Muscle of arm (tissue), 12 donors: ENCODE results near the gene TMED4. TPM values are rescaled to one million over a fixed set of nuclear protein-coding genes. Genes with fewer than 3 reads are reported as not detected.
"Not testable (repeated sequence)": the region's sequence is repeated elsewhere in the genome, so short reads cannot be mapped to it uniquely, and the experiment has no call there.

ENCODE experiments used
- DNase-seq: peaks from one replicate; pipeline ENCODE4 v3.0.0-alpha.2; 2013
- polyA plus RNA-seq, 12 donors: library from polyadenylated mRNA; unstranded; fragments of 120-200 nt; gene quantifications; one replicate each; pipeline ENCODE4 v1.2.1, GENCODE V29; 2013; ENCODE audit not compliant: insufficient read length in 12 of 12

Gene TMED4
- polyA plus RNA-seq, 12 donors, result 68.4 to 465 (median 91.9) TPM

DNA sequence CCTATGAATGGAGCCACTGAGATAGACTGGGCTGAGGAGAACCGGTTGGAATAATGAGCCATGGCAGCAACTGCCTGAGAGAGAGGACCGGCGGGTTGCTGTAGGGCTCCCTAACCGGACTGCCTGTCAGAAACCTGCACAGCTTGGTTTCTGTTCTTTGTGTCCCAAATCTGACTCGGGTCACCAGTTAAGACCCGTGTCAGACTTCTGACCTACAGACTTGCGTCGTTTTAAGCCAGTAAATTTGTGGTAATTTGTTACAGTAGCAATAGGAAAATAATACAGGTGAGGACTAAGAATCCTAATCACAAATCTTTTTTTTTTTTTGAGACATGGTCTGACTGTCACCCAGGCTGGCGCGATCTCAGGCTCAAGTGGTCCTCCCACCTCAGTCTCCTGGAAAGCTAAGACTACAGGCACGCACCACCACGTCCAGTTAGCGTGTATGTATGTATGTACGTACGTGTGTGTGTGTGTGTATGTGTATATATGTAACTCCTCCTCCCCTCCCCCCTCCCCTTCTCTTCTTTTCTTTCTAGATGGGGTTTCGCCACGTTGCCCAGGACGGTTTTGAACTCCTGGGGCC is 7.7 kb downstream of the TMED4 start:
- DNase-seq, result no peak

DNA sequence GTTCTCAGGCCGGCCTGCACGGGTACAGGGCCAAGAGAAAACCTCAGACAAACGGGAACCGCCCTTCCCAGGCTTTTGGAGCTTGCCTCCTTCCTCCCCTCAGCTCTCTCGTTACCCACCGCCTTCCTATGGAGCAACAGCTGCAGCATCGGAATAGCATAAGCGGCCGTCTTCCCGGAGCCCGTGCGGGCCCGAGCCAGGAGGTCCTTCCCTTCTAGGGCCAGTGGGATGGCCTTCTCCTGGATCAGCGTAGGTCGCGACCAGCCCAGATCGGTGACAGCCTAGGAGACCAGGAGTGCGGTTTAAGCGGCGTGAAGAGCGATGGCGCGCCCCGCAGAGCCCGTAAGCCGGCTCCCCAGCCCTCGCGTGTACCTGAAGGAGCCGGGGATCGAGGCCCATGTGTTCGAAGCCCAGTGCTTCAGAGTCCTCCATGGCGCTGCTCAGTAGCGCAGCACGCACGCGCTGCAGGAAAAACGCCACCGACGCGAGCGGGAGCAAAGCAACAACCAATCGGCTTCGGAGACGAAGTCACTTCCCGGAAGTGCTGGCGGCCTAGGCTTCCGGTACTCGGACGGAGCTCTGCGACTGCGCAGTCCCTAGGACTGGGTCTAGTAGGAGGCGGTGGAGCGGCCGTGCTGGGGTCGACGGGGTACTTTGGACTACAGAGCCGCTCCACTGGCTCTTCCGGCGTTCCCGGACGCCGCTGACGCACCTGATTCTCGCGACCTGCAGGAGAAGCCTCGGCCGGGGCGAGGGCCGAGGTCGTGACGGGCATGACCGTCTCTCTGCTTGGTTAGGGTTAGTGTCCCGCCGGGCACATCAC is 8.4 kb downstream of the TMED4 start, which contains the start of gene DDX56:
TSS of gene DDX56 (minus strand) at position 445 of the 823 bp plus-strand sequence. CDS start at position 432, 13 bp downstream.
- DNase-seq, result peak; percentile 96

DNA sequence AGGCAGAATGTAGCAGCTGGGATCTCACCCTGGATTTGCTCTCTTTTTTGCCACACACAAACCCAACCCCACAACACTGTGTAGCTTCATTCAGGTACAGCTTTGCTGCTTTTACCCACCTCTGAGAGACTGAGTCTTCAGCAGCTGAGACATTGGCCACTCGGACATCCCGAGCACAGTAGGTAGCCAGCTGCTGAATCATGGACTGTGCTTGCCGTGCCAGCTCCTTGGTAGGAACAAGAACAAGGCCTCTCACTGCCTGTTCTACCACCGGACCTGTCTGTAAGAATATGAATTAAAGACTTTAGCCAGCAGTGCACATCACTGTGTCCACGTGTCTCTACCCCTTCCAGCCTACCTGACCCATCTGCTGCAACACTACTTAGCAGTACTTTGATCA is 9.3 kb downstream of the TMED4 start:
- DNase-seq, result no peak

DNA sequence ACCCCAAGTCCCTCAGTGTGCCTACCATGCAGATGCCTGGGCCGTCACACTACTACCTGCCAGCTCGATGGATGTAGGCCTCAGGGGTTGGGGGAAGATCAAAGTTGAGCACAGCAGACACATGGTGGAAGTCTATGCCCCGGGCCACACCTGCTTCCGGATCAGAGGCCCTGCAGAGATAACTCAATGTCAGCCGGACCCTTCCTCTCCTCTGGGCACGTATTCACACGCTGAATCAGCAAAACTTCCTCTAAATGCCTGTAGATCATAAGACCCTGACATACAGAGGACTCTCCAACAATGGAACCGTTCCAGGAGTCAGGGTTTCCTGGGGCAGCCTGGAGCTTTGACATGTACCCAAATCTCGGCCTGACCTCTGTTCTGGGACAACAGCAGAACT is 12.1 kb downstream of the TMED4 start:
- DNase-seq, result no peak

DNA sequence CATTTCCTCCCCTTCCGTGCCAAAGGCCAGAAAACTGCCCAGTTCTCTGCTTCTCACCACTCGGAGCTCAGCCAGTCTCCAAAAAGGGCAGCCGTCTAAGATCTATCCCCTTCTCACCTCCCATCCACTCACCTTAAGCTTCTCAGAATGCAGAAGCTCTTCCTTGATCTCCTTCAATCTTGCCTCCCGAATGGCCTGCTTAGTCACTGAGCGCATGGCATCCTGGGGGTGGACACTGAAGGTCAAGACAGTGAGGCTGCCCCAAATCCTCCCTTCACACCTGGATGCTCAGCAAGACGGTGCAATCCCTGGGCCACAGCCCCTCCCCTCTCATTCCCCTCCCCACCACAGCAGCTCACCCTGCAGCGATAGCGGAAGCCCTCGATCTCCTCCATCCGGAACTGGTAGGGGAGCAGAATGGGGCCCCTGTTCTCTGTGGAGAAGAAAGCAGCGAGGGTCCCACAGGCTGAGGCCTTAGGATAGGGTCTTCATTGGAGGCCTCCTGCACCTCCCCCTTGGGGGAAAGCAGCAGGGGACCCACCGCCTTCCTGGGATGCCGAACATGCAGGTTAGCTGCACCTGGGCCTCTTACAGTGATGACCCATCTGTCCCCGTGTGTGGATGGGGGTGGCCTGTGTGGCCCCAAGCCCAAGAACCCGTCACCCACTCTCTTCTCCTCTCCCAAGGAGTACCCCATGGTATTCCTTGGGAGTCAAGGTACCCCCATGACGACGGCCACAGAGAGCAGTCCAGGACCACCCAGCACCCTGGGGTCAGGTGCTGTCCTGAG is 13.1 kb downstream of the TMED4 start:
- DNase-seq, result no peak

DNA sequence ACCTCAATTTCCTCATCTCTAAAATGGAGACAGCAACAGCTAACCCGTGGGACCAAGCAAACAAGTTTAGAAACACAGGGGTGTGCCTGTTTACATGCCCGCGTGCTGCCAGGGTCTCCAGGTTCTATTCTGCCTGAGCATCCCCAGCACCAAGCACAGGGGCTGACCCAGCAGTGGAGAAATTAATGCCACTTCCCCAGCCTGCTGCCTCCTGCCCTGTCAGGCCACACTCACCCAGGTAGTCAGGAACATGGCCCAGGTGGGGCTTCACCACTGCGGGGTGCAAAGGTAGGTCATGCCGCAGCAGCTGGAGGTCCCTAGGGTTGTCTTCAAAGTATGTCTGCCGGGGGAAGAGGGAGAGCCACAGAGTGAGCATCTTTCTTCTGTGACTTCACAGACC is 14.1 kb downstream of the TMED4 start:
- DNase-seq, result no peak

DNA sequence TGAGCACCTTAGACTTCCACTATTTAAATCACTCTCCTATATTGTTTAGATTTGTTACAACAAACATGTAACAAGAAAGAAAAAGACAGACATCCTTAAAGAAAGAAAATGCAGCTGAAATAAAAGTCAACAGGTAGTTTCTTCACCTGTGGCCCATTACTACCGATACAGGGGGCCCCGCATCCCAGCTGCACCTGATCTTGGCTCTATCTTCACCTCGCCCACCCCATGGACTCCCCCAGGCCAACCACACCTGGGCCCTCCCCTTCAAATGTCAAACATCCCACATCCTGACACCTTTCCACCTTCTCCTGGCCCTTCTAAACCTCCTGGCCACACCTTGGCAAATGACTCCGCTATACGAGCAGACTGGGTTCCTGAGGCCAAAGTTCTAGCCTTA is 15.4 kb downstream of the TMED4 start:
- DNase-seq, result no peak

DNA sequence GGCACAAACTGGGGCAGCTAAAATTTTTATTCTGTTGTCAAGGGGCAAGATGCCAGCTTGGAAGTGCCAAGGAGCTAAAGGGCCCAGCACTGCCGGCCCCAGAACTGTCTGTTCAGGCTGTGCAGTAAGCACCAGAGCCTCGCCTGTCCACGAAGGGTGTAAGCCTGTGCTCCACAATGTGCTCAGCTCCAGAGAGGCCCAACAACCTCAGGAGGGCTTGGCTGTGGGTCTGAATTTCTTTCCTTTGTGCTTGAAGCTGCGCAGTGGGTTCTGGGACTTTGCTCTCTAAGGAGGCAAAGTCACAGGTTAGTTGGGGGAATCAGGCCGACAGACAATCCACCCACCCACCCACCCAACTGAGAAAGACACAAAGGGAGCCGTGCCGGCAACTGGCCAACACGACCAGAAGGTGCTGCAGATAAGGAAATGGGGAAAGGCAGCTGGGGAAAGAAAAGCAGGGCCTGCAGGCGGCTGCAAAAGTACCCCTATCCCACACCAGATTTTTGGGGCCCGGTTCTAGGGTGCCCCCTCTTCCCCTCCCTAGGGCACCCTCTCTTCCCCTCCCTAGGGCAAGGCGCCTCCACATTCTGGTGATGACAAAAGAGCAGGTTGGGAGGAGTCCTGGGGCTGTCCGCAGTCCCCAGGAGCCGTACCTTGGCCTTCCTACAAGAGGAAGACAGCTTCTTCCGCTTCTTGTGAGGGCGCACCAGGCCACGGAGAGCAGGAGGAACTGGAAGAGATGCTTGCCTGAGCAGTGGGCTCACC is 16.1 kb downstream of the TMED4 start:
- no peak for DNase-seq

DNA sequence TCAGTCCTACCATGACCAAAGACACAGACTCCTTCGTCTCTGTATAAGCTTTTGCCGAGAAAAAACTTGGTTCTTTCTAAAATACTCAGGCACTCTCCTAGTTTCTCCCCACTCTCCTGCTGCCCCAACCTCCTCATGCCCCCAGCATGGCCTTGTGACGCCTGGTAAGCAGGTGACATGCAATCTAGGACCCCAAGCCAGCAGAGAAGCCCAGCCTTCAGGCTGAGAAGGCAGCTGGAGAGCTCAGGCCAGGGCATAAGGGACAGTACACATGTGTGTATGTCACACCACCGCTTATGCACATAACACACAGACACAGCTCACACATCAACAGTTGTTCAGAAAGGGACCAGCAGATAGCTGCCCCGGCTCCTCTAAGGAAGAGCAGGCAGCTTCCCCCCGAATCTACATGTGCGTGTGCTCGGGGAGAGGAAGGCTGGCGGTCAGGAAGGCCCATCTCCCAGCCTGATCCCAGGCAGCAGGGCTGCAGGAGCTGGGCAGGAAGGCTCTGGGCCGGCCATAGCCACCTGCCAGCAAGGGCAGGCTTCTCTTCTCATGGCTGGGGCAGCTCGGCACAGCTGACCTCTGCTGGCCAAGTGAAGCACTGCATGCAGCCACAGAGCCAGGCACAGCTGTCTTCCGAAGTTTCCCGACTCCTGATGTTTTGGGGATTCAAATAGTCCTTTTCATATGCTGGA is 16.8 kb downstream of the TMED4 start:
- DNase-seq, result no peak

DNA sequence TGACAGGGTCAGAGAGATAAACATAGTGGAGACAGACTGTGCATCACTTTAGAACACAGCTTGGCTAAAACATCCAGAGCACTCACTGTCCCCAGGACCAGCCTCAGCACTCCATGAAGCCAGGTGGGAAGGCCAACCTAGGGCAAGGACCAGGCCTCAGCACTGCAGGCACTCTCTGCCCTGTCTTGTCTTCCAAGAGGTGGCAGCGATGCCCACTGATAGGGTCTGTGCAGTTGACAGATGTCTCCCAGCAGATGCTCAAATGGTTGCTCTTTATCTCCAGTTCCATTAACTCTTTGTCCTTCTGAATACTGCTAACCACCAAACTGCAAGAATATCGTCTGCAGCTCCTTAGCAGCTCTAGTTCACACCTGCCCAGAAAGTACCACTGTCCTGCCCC is 17.4 kb downstream of the TMED4 start:
- no peak for DNase-seq

DNA sequence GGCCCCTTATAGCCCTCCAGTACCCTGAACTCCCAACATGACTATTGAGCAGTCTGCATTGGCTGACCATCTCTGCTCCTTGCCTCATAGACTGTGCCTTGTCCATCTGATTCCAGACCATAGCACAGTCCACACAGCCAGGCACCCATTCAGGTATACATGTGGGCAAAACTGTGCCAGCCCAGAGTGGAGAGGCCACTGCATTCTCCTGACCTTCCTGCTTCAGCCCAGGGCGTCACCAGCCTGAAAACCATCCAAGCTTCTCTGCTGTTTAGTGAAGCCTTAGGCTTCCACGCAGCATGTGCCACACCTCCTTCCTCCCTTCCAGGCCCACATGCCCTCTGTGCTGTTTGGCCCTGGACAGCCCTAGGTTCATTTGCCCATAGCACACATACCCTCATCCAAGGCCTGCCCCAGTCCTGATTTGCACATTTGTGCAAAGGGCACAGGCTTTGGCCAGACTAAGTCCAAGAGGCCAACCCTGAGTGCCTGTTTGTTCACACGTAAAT is 18.8 kb downstream of the TMED4 start:
- DNase-seq, result no peak

DNA sequence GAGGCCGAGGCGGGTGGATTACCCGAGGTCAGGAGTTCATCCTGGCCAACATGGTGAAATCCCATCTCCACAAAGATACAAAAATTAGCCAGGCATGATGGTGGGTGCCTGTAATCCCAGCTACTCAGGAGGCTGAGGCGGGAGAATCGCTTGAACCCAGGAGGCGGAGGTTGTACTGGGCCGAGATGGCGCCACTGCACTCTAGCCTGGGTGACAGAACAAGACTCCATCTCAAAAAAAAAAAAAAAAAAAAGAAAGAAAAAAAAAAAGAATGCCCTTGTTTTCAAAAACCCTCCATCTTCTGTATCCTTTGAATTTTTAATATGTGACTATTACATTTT is 19.4 kb downstream of the TMED4 start:
- DNase-seq, result not testable (repeated sequence)

DNA sequence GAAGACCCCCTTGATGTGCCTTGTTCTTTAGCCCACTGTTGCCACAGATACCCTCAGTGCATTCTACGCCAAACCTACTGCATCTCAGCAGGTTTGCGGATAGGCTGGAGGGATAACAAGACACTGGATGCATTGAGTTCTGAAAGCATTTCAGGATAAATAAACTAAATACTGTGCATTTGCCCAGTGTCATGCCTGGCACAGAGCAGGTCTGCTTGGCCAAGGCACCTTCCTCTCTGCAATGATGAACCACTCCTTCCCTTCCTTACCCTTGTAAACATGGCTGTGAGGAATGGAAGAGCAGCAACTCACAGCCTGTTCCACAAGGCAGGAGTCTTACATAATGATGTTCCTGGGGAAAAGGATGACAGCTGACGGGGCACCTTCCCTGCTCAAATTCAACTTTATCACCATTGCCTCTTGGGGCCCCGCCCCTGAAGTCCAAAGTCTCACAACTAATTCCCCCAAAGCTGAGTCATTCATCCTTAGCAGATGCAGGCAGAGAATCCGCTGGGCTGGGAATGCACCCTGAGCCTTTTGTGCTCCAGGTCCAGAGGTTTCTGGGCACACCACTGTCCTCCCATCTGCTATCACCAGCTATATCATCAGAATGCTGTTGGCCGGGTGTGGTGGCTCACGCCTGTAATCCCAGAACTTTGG is 19.9 kb downstream of the TMED4 start:
- DNase-seq, result no peak

DNA sequence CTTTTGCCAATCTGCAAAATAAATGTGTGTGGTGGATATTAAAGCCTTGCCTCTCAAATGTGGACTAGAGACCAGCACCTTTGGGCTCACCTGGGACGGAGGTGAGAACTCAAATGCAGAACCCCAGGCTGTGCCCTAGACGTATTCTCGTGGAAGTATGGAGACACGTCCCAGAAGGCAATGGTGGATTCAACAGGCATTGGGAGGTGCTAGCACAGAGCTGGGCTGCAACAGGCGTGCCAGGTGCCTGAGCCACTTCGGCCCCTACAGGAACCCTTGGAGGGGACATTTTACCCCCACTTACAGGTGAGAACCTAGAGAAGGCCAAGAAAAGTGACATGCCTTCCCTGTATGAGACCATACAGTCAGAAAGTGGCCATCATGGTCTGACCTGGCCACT is 20.6 kb downstream of the TMED4 start:
- no peak for DNase-seq

DNA sequence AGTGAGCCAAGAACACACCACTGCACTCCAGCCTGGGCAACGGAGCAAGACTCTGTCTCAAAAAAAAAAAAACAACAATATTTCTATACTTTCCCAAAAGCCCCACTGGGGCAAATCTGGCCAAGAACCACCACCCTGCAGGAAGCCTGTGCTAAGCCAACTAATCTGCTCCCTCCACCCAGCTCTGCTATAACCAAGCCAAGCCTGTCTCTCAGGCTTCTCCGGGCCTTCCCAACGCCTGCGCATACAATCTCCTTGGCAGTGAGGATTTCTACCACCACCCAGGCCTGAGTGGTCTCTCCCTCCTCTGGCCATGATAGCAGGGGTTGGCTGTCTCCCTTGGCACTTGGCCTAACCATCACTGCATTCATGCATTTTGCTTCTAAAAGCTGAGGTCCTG is 22.5 kb downstream of the TMED4 start:
- no peak for DNase-seq

DNA sequence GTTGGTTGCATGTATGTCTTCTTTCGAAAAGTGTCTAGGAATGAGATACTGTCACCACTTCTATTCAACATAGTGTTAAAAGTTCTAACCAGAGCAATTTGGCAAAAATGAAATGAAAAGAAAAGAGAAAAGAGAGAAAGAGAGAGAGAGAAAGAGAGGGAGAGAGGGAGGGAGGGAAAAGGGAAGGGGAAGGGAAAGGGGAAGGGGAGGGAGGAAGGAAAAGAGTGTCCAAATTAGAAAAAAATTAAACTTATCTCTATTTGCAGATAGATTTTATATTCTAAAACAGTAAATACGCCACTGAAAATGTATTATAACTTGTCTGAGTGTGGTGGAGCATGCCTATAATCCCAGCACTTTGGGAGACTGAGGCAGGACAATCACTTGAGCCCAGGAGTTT is 24.5 kb downstream of the TMED4 start:
- DNase-seq, result no peak

DNA sequence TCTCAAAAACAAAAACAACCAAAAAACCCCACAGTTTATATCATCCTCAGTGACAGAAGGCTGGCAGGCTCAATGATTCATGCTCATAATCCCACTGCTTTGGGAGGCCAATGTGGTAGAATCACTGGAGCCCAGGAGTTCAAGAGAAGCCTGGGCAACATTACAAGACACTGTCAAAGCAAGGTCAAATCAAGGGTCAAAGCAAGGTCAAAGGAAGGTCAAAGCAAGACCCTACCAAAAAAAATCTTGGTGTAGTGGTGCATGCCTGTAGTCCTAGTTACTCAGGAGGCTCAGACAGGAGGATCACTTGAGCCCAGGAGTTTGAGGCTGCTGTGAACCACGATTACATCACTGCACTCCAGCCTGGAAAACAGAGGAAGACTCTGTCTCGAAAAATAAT is 26.7 kb downstream of the TMED4 start:
- no peak for DNase-seq

DNA sequence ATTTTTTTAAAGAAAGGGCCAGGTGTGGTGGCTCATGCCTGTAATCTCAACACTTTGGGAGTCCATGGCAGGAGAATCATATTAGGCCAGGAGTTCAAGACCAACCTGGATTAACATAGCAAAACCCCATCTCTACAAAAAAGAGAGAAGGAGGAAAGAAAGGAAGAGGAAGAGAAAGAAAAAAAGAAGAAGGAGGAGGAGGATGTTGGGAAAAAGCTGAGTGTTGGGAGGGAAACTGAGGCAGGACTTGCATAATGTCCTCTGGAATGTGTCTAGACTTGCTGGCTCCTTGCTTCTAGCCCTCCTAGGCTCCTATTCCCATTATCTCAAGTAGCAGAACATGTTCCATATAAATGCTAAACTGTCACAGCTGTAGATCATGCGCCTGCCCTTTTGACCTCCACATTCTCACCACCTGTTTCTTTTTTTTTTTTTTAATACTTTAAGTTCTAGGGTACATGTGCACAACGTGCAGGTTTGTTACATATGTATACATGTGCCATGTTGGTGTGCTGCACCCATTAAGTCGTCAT is 29.5 kb downstream of the TMED4 start:
- not testable (repeated sequence) for DNase-seq

DNA sequence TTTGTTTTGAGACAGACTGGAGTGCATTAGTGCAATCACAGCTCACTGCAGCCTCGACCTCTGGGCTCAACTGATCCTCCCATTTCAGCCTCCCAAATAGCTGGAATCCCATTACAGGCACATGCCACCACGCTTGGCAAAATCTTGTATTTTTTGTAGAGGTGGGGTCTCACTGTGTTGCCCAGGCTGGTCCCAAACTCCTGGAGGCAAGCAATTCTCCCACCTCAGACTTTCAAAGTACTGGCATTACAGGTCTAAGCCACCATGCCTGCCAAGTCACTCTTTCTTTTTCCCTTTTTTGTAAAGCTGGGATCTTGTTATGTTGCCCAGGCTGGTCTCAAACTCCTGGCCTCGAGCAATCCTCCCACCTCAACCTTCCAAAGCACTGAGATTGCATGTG is 32.6 kb downstream of the TMED4 start:
- DNase-seq, result no peak

DNA sequence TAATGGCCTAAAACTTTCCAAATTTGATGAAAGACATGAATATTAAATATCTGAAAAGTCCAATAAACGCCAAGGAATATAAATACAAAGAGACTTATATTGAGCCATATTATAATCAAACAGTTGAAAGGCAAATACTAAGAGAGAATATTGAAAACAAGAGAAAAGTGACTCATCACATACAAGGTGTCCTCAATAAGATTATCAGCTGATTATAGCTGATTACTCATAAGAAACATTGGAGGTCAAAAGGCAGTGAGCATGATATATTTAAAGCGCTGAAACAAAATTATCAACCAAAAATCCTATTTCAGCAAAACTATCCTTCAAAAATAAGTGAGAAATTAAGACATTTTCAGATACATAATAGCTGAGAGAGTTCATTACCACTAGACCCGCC is 33.1 kb downstream of the TMED4 start:
- DNase-seq, result no peak
